Vagina (tissue), 2 donors: ENCODE results near the gene SLC25A19. TPM values are rescaled to one million over a fixed set of nuclear protein-coding genes. Genes with fewer than 3 reads are reported as not detected.

Experiments used
- DNase-seq, 2 donors: peaks; one replicate each; pipeline ENCODE4 v3.0.0-alpha.2; 2017; ENCODE audit errors: extremely low spot score in 2 of 2
- H3K27ac ChIP-seq: fragments of 200-600 bp; sonication (generic); one replicate; pipeline ENCODE4 v1.5.1; 2019
- H3K27me3 ChIP-seq: fragments of 200-600 bp; sonication (generic); one replicate; pipeline ENCODE4 v1.5.1; 2019
- H3K36me3 ChIP-seq, 2 donors: fragments of 200-600 bp; sonication (generic); one replicate each; pipeline ENCODE4 v1.5.1; 2017 to 2019
- H3K4me1 ChIP-seq: fragments of 200-600 bp; sonication (generic); one replicate; pipeline ENCODE4 v1.5.1; 2019
- H3K4me3 ChIP-seq, 2 donors: fragments of 200-600 bp; sonication (generic); 1 replicate in 1 of 2; 2 replicates in 1 of 2; pipeline ENCODE4 v1.5.1; 2016 to 2019
- H3K9me3 ChIP-seq: fragments of 200-600 bp; sonication (generic); one replicate; pipeline ENCODE4 v1.5.1; 2019
- POLR2AphosphoS5 ChIP-seq, 2 donors: sonication (generic); formaldehyde crosslinking; IDR thresholded peaks; one replicate each; pipeline ENCODE4 v1.9.0; 2017; ENCODE audit warnings: antibody characterized with exemption in 2 of 2, mild to moderate bottlenecking in 2 of 2, low read depth in 1 of 2; ENCODE audit not compliant: insufficient read depth in 1 of 2
- intact Hi-C: fragments of 100-400 bp; cut with DNase I; formaldehyde crosslinking; loops from one replicate; pipeline ENCODE4 v1.15.1; 2023
- total RNA-seq: library from RNA; depleted of rRNA; stranded (reverse); fragments of >200 nt; gene quantifications from one replicate; pipeline ENCODE4 v1.2.3, GENCODE V29; 2016

Gene SLC25A19
- total RNA-seq, 1 donor from 2014 or later, result 16.7 TPM

- TF ChIP-seq POLR2AphosphoS5 (IDR thresholded peaks at IDR 0.05; ENCODE audit: insufficient read depth in 1 of 2, low read depth in 1 of 2), result no peak
- no peak for DNase-seq
- H3K9me3 ChIP-seq, result no peaks in the 10 kb centered on the region
- no peaks in the 10 kb centered on the region for H3K4me1 ChIP-seq
- H3K36me3 ChIP-seq, result peaks cover 0 to 58% of the 10 kb centered on the region in 2 donors
- no peak overlapping the region for H3K27ac ChIP-seq
- H3K4me3 ChIP-seq, result no peak overlapping the region
- intact Hi-C loops, result no loop called here
- H3K27me3 ChIP-seq, result no peaks in the 10 kb centered on the region
Measured at GRCh38 chr17:75225016-75225415, 64.2 kb downstream of the SLC25A19 start.

Other genes starting within 250 kb of the SLC25A19 start
- 149 TPM for gene ATP5PD, start 242.5 kb downstream of the SLC25A19 start, total RNA-seq
- gene KCTD2, start 242.2 kb downstream of the SLC25A19 start, total RNA-seq, result 17.2 TPM
- gene SLC16A5, start 201.5 kb downstream of the SLC25A19 start, total RNA-seq, result 26.8 TPM
- 12.8 TPM for gene ARMC7, start 179.5 kb downstream of the SLC25A19 start, total RNA-seq
- gene NT5C, start 157.7 kb downstream of the SLC25A19 start, total RNA-seq, result 98.5 TPM
- 48.1 TPM for gene JPT1, start 134.9 kb downstream of the SLC25A19 start, total RNA-seq
- 63.6 TPM for gene SUMO2, start 106.5 kb downstream of the SLC25A19 start, total RNA-seq
- gene NUP85, start 83.8 kb downstream of the SLC25A19 start, total RNA-seq, result 33.9 TPM
- gene GGA3, start 27.8 kb downstream of the SLC25A19 start, total RNA-seq, result 36.8 TPM
- 40.3 TPM for gene MRPS7, start 27.6 kb downstream of the SLC25A19 start, total RNA-seq
- 26.3 TPM for gene MIF4GD, start 18.2 kb downstream of the SLC25A19 start, total RNA-seq
- gene GRB2, start 116.2 kb upstream of the SLC25A19 start, total RNA-seq, result 71.9 TPM
- gene TMEM94, start 167.2 kb upstream of the SLC25A19 start, total RNA-seq, result 43.2 TPM
- gene CASKIN2, start 226.1 kb upstream of the SLC25A19 start, total RNA-seq, result 19.9 TPM
- gene TSEN54, start 227.1 kb upstream of the SLC25A19 start, total RNA-seq, result 30.9 TPM
- 44.9 TPM for gene LLGL2, start 236.3 kb upstream of the SLC25A19 start, total RNA-seq